OCI-LY1 (cell line): ENCODE data around the gene RAPH1.

Source experiments
- EZH2 ChIP-seq: fragments of 200-600 bp; sonication (generic), shearing (Covaris generic); IDR thresholded peaks from 2 replicates; pipeline ENCODE4 v1.8.0; 2017; ENCODE audit warnings: borderline replicate concordance, mixed run types, mild to moderate bottlenecking, antibody characterized with exemption, low read length, moderate library complexity, mixed read lengths
- TF ChIP-seq, protein P1 (sequence below): fragments of 200-600 bp; sonication (generic), shearing (Covaris generic); IDR thresholded peaks from 2 replicates; pipeline ENCODE4 v1.5.1; 2017; ENCODE audit warnings: mild to moderate bottlenecking, antibody characterized with exemption, low read length, moderate library complexity, mixed read lengths

DNA sequence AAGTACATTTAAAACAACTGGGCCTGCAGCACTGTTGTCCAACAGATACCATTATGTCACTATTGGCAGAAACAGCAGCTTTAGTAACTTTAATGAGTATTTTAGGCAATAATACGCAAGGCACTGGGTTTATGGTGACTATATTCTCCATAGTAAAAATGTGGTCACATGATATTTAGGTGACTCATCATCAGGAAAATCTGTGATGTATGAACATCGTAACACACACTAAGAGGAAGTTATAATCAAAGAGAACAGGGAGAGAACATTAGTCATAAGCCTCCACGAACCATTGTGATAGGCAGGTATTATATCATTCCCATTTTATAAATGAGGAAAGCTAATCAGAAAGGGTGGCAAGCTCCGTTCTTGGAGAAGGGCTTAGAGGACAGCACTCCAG, 36.9 kb downstream of the RAPH1 start:
- TF ChIP-seq, protein P1, sequence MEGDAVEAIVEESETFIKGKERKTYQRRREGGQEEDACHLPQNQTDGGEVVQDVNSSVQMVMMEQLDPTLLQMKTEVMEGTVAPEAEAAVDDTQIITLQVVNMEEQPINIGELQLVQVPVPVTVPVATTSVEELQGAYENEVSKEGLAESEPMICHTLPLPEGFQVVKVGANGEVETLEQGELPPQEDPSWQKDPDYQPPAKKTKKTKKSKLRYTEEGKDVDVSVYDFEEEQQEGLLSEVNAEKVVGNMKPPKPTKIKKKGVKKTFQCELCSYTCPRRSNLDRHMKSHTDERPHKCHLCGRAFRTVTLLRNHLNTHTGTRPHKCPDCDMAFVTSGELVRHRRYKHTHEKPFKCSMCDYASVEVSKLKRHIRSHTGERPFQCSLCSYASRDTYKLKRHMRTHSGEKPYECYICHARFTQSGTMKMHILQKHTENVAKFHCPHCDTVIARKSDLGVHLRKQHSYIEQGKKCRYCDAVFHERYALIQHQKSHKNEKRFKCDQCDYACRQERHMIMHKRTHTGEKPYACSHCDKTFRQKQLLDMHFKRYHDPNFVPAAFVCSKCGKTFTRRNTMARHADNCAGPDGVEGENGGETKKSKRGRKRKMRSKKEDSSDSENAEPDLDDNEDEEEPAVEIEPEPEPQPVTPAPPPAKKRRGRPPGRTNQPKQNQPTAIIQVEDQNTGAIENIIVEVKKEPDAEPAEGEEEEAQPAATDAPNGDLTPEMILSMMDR = no peak
- no peak for TF ChIP-seq EZH2
